HCEC 1CT (cell line): ENCODE results near the gene AIF1L.
"Not testable (repeated sequence)": the region's sequence is repeated elsewhere in the genome, so short reads cannot be mapped to it uniquely, and the experiment has no call there.

Experiments
- DNase-seq: peaks from one replicate; pipeline ENCODE4 v3.0.0-alpha.2; 2017

The AIF1L gene

DNA sequence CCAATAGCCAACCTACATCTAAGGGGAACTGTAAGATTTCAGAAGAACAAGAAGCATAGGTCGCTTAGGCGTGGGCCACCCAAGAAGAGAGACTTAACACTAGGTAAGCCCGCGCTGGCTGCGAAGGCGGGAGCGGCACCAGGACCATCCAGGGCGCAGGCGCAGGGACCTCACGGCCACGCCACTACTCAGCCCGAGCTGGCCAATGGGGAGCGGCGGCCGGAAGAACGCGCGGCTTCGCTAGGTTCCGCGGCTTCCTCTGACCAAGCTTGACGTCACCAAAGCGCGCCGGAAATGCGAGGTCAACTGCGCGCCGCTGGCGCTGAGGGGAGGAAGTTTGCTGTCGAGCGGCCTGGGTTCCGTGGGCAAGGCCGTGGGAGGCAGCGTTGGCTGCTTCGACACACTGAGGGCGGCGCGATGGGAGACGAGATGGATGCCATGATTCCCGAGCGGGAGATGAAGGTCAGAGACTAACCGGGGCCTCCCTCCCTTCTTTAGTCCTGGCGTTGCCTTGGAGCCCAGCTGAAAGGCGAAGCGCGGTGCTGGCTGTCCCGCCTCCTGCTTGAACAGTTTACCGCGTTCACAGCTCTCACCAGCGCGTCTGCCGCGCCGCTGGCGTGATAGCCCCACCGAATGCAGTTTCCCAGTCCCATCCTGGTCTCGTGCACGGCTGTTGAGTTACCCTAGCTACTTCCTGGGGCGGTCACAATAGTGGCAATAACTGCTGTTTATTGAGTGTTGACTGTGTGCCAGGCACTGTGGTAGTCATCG is 29.1 kb downstream of the AIF1L start, which contains the start of gene NUP214:
Gene NUP214, plus strand, starts transcription at position 299 of the 771 bp plus-strand sequence. Its CDS starts 119 bp downstream, at position 418.
- peak; percentile 97 for DNase-seq

DNA sequence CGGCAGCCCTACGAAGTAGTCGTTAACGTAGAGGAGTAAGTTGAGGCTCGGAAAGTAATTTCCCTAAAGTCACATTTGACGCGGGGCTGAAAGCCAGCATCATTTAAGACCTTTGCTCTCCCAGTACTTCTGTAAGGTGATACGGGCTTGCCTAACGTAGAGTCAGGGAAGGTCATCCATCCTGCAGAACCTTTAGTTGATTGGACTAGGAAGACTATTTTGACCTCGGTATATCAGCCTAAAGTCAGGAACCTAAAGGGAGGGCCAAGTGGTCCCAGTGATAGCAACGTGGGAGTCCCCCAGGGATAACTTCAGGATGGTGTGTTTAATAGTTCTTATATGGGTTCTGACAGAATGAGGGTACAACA is 29.7 kb downstream of the AIF1L start:
- DNase-seq: no peak

DNA sequence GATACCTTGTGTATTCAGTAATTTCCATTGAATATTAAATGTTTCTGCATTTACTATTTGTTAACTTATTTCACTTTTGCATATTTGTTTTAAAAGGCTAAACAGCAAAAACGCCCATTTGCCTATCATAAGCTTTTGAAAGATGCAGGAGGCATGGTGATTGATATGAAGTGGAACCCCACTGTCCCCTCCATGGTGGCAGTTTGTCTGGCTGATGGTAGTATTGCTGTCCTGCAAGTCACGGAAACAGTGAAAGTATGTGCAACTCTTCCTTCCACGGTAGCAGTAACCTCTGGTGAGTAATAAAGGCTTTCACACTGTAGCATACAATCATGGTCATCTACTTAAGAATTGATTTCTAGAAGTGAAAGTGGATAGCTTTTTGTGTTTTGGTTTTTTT is 32.9 kb downstream of the AIF1L start:
- DNase-seq: no peak

DNA sequence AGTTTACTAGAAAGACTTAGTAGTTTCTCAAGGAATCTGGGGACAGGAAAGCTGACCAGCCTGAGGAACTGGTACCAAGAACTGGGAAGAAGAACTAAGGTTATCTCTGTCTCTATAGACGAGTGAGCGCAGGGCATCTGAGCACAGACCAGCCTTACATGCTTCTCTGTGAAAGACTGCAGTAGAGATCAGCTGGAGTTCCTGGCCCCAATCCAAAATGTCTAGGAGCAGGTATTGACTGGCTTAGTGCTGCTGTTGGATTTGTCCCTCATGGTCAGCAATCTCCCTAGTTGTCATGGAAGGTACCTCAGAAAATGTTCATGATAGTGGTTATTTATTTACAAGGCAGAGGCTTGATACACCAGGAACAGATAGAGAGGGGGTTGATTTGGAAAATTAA is 42.3 kb downstream of the AIF1L start:
- no peak for DNase-seq

DNA sequence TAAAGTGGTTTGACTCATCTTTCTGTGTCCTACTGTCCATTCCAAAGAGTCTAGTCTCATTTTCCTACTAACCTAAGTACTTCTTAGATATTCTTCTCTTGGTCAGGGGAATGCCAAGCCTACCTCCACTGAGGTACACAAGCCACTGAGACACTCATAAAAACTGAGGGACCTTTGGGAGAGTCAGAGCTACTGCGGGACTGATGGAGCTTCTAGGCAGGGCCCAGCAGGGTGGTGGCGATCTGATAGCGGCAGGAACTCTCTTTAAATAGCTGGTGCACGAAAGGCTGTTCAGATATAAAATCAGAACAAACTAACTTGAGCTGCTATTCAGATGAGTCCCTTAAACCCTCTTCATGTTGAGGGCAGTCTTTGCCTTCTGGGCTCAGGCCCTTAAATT is 43.8 kb downstream of the AIF1L start:
- no peak for DNase-seq

DNA sequence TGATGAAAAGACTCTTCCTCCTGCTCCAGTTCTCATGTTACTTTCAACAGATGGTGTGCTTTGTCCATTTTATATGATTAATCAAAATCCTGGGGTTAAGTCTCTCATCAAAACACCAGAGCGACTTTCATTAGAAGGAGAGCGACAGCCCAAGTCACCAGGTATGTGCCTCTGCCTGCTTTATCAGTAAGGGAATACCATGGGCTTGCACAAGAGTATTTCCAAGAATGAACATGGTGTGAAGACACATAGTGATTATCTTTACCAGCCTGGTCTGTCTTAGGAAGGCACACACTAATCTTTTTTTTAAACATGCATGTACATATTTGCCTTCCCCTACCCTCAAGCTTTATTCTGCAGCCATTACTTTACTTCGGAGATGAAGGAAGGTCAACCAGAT is 44.2 kb downstream of the AIF1L start:
- no peak for DNase-seq

DNA sequence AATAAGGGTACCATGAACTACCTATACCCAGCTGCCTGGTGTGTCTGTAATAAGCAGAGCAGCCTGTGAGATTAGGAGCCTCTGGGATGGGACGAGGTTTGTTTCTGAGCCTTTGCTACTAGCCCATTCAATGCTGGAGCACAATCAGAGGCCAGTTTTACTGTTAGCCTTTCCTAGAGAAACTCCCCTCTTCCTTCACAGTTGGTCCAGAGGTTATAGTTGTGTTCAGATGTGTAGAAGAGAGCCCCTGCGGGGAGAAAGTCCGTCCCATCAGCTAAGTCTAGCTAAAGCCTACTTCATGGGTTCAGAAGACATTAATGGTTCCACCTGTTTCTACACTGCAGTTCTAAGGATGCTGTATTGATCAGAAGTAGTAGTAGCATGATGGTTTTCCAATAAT is 45.8 kb downstream of the AIF1L start:
- no peak for DNase-seq

DNA sequence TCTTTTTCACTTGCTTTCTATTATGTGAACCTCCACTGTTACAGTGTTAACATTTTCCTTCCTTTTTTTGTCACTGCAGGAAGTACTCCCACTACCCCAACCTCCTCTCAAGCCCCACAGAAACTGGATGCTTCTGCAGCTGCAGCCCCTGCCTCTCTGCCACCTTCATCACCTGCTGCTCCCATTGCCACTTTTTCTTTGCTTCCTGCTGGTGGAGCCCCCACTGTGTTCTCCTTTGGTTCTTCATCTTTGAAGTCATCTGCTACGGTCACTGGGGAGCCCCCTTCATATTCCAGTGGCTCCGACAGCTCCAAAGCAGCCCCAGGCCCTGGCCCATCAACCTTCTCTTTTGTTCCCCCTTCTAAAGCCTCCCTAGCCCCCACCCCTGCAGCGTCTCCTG is 47.9 kb downstream of the AIF1L start:
- no peak for DNase-seq

DNA sequence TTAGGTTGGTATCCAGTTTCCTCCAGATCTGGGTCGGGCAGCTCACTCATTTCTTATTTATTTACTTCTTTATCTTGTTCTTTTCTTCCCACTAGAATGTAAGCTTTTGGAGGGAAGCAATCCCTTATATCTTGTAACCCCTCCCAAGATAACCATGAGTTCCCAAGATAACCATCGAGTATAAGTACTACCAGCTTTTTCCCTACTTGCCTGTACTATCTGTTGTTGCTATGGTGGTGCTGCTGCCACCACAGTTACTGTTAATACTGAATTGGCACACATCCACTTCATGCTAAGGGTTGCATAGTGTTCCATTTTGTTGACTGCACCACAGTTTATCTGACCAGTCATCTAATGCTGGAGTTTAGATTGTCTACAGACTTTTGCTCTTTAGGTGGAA is 48.9 kb downstream of the AIF1L start:
- no peak for DNase-seq

DNA sequence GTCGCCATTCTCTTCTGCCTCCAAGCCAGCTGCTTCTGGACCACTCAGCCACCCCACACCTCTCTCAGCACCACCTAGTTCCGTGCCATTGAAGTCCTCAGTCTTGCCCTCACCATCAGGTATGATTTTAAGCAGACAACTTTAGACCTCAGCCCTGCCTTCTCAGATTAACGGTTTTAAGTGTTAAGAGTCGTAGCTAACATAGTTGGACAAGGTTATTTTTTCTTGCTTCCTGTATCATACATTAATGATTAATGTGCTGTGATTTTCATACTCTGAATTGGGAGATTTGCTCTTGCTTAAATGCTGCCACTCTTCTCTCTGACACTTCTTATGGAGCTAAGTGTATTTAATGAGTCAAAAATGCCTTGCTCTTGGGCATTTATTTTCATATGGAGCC is 49.9 kb downstream of the AIF1L start:
- no peak for DNase-seq

DNA sequence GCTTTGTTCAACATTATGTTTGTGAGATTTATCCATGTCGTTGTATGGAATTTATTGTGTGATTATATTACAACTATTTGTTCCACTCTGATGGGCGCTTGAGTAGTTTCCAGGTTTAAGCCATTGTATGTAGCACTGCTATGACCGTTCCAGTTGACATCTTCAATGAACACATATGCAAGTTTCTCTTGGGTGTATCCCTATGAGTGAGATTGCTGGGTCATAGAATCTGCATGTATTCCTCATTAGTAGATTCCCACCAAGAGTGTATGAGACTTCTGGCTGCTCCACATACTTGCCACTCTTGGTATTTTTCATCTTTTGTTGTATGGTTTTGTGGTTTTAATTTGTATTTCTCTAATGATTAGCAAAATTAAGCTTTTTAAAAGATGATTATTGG is 51.9 kb downstream of the AIF1L start:
- DNase-seq: no peak

DNA sequence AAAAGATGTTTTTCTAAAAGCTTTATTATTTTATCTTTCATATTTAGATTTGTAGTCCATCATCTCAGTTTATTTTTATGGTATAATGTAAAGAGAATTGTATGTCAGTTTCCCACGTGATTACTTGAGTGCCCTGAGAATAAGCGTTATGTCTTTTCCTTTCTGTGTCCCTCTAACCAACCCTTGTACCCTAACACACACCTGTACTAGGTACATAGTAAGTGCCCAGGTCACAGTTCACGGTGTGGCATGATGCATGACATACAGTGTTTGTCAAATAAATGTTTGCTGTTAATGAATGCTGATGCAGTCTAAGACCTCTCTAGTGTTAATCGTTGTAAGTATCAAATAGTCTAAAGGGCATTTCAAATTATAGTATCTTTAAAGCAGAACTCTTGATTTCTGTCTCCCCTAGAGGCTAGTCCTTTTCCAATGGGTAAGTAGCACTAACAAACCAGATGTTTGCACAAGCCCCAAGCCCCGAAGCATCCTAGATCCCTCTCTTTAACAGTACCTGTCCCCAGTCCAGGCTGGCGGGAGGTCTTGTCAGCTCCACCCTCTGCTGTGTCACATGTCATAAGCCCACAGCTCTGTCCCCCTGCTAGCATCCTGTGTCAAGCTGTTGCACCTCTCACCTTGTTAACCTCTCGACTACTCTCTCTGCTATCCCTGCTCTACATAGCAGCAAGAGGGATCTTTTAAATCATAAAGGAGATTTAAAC is 52.8 kb downstream of the AIF1L start:
- no peak for DNase-seq

DNA sequence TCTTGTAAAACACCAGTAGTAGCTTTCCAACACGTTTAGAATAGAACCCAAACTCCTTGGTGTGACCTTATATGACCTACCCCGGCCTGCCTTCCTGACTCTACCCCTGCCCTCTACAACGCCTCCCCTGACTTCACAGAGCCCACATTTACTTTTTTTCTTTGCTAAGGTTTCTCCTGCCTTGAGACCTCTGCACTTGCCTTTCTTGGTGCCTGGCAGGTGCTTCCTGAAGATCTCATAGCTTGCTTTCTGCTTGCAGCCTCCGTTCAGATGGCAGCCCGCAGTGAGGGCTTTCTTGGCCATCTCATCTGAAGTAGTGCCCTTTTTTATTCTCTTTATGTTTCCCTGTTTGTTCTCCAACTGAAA is 53.3 kb downstream of the AIF1L start:
- no peak for DNase-seq

DNA sequence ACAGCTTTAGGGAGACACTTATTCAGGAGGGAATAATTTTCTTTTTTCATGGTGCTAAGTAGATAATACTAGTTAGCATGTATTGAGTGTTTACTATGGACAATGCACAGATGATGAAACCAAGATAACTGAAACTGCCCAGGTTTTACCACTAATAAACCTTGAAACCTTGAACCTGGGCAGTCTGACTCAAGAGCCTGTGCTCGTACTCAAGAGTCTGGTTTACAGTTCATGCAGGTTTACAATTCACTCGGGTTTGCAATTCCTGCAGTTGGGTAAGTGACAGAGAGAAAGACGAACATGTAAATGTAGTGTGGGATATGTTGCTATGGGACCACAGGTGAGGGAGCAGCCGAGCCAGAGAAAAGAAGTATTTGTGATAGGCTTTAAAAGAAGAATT is 57.3 kb downstream of the AIF1L start:
- no peak for DNase-seq

DNA sequence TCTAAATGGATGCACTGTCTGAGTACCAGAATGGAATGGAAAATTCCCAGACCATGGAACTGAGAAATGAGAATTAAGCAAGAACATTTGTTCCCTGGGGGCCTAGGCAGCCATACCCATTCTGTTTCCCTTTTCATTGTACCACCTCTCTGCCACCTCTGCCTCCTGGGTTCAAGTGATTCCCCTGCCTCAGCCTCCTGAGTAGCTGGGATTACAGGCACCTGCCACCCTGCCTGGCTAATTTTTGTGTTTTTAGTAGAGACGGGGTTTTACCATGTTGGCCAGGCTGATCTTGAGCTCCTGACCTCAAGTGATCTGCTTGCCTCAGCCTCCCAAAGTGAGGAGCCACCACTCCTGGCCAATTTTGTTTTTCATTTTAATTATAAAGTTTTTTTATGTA is 62.3 kb downstream of the AIF1L start:
- DNase-seq: not testable (repeated sequence)

DNA sequence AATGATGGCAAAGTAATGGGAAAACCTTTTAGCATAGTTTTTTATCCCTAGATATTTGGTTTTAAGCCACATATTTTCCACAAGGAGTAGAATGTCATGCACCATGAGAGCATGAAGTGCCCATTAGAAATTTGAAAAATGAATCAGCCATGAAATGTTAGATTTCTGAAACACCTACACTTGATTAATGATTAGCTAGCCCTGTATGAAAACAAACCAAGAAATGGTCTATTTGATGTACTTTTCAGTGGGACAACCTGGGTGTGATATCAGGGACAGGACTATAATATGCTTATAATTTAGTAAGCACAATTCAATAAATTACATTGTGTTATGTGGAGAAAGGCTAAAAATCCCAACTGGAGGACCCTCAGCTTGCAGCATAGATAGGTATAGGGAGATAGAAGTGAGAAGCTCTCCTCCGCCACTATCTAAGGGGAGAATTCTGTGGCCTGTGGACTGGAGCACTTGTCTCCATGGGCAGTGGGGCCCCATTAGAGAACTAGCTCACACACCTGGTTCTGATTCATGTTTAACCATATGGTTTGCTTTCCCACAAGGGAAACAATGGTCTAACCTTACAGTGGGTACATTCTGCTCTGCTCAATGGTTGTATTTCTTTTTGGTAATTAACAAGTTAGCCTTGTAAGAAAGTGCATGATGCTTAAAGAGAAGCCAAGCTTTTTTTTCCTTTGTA is 64.2 kb downstream of the AIF1L start:
- DNase-seq: no peak

DNA sequence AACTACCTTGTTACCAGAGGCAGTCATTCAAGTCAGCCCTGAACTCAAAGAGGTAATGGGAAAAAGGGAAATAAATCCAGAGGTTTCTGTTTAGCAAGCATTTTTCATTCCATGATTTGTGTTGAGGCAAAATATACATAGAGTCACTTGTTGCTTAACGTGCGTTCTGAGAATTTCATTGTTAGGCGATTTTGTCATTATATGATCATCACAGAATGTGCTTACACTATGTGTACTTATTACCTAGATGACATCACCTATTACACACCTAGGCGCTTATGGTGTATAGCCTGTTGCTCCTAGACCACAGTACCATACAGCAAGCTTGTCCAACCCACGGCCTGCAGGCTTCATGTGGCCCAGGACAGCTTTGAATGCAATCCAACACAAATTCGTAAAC is 65.3 kb downstream of the AIF1L start:
- DNase-seq: no peak

DNA sequence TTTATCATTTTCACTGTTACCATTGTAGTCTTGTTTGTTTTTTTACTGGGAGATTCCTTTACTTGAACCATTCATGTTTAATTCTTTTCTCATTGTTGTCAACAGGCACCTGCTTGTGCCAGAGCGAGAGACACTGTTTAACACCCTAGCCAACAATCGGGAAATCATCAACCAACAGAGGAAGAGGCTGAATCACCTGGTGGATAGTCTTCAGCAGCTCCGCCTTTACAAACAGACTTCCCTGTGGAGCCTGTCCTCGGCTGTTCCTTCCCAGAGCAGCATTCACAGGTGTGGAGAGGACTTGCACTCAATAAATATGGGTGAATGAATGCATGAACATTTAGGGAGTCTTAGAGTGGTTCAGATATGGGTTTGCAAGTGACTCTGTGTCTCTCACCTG is 66.6 kb downstream of the AIF1L start:
- DNase-seq: no peak

DNA sequence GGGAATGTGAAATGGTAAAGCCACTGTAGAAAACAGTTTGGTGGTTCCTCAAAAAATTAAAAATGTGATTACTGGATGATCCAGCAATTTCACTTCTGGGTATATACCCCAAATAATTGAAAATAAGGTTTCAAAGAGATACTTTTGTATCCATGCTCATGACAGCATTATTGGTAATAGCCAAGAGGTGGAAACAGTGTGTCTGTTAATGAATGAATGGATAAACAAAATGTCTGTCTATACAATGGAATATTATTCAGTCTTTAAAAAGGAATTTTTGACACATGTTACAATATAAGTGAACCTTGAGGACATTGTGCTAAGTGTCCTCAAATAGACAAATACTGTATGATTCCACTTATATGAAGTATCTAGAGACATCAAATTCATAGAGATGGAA is 69.2 kb downstream of the AIF1L start:
- DNase-seq: no peak

DNA sequence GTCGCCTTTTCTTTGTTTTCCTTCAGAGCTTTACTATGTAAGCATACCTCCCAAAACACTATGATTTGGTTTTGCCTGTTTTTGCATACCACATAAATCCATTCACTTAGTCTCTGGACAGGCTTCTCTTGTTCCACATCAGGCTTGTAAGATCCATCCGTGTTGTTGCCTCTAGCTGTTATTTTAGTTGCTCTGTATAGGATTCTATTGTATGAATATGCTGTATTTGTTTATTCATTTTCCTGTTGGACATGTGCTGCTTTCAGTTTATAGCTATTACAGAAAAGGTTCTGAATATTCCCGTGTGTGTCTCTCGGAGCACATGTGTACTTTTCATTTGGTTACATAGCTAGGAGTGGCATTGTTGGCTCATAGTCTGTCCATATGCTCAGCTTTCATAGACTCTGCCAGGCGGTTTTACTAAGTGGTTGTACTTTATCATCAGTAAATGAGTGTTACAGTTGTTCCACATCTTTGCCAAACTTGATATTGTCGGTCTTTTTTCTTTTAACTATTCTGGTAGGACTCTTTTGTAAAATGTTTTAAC is 70.9 kb downstream of the AIF1L start:
- DNase-seq: no peak

DNA sequence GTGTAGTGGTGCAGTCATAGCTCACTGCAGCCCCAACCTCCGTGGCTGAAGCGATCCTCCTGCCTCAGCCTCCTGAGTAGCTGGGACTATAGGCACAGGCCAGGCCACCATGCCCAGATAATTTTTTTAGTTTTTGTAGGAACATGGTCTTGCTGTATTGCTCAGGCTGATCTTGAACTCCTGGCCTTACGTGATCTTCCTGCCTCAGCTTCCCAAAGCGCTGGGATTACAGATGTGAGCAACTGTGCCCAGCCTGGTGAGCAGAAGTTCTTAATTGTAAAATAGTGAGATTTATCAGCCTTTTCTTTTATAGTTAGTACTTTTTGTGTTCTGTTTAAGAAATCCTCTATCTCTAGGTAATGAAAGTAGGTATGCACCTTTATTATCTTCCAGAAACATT is 71.6 kb downstream of the AIF1L start:
- no peak for DNase-seq

DNA sequence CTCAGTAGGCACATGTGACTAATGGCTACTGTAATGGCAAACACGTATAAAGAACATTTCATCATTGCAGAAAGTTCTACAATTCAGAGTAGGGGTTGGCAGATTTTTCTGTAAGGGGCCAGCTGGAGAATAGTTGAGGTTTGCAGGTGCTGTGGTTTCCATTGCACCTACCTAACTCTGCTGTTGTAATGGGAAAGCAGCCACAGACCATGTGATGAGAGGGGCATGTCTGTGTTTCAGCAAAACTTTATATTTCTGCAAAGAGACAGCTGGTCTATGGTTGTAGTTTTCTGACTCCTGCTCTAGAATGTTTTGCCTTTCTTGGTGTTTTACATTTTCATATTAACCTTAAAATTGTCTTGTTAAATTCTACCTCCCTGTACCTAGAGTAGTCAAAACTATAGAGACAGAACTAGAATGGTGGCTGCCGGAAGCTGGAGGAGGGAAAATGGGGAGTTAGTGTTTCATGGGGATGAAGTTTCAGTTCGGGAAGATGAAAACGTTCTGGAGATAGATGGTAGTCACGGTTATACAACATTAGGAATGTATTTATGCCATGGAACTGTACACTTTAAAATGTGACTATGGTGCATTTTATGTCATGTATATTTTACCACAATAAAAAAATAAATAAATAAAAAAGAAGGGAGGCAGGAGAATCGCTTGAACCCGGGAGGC is 73.4 kb downstream of the AIF1L start:
- no peak for DNase-seq
